Tibial nerve (tissue), 4 donors: ENCODE measurements around the gene DROSHA.

Experiments used
- EP300 ChIP-seq, 2 donors: sonication (generic); formaldehyde crosslinking; IDR thresholded peaks; one replicate each; pipeline ENCODE4 v1.6.1; 2017; ENCODE audit warnings: antibody characterized with exemption in 2 of 2, mild to moderate bottlenecking in 1 of 2
- TF ChIP-seq, protein P1 (sequence below), 5 experiments: fragments of 200-600 bp in 3 of 5; fragments of 450-650 bp in 2 of 5; sonication (generic) in 3 of 5; IDR thresholded peaks; one replicate each; pipeline ENCODE4 v1.5.1; 2016 to 2019; ENCODE audit warnings: antibody characterized with exemption in 5 of 5, mild to moderate bottlenecking in 3 of 5, moderate library complexity in 2 of 5

- TF ChIP-seq, protein P1, sequence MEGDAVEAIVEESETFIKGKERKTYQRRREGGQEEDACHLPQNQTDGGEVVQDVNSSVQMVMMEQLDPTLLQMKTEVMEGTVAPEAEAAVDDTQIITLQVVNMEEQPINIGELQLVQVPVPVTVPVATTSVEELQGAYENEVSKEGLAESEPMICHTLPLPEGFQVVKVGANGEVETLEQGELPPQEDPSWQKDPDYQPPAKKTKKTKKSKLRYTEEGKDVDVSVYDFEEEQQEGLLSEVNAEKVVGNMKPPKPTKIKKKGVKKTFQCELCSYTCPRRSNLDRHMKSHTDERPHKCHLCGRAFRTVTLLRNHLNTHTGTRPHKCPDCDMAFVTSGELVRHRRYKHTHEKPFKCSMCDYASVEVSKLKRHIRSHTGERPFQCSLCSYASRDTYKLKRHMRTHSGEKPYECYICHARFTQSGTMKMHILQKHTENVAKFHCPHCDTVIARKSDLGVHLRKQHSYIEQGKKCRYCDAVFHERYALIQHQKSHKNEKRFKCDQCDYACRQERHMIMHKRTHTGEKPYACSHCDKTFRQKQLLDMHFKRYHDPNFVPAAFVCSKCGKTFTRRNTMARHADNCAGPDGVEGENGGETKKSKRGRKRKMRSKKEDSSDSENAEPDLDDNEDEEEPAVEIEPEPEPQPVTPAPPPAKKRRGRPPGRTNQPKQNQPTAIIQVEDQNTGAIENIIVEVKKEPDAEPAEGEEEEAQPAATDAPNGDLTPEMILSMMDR (IDR thresholded peaks at IDR 0.05) = no peak
- no peak for TF ChIP-seq EP300 (IDR thresholded peaks at IDR 0.05)
Observed at GRCh38 chr5:31536873-31537272, 5.0 kb upstream of the DROSHA start.
